SK-N-SH (cell line): ENCODE measurements around the gene IP6K2. TPM values are rescaled to one million over a fixed set of nuclear protein-coding genes. Genes with fewer than 3 reads are reported as not detected.
"Not testable (repeated sequence)": the region's sequence is repeated elsewhere in the genome, so short reads cannot be mapped to it uniquely, and the experiment has no call there.

Experiments
- CTCF ChIA-PET: fragments of 300-600, 350-600 bp; formaldehyde crosslinking; extraction: SDS; loops from one replicate; lab custom pipeline; 2021; lab: Yijun Ruan, JAX
- POLR2A ChIA-PET: fragments of 350-600 bp; sonication (Branson Sonifier 250); formaldehyde crosslinking; extraction: SDS; loops from one replicate; lab custom pipeline; 2020; ENCODE audit warnings: antibody characterized with exemption, inconsistent platforms; lab: Yijun Ruan, JAX
- DNase-seq: peaks from one replicate; pipeline ENCODE4 v3.0.0; 2012
- H2AFZ ChIP-seq: fragments of 200-600 bp; sonication (generic); 2 replicates; pipeline ENCODE4 v1.8.1; 2016; ENCODE audit warnings: antibody characterized with exemption, mild to moderate bottlenecking, low read depth
- H3F3A ChIP-seq: fragments of 200-600 bp; sonication (generic); replicated peaks from 2 replicates; pipeline ENCODE3; 2016; ENCODE audit warnings: antibody characterized with exemption, mild to moderate bottlenecking; ENCODE audit not compliant: insufficient read depth
- H3K27ac ChIP-seq, 2 experiments: fragments of 200-500 bp in 1 of 2; fragments of 200-600 bp in 1 of 2; sonication (Bioruptor generic) in 1 of 2; sonication (generic), shearing (Covaris generic) in 1 of 2; 2 replicates each; pipeline versions ENCODE4 v1.5.1 to v1.6.1; 2014 to 2016; ENCODE audit warnings: low read depth in 2 of 2, inconsistent platforms in 1 of 2, low read length in 1 of 2, mild to moderate bottlenecking in 1 of 2, mixed read lengths in 1 of 2
- H3K27me3 ChIP-seq: fragments of 200-600 bp; sonication (generic), shearing (Covaris generic); 2 replicates; pipeline ENCODE4 v1.6.1; 2016; ENCODE audit warnings: mixed run types; ENCODE audit not compliant: insufficient read depth
- H3K36me3 ChIP-seq, 2 experiments: fragments of 200-500 bp in 1 of 2; fragments of 200-600 bp in 1 of 2; sonication (Bioruptor generic) in 1 of 2; sonication (generic) in 1 of 2; replicated peaks in 1 of 2; 2 replicates each; pipeline versions ENCODE3 to v1.5.1; 2014 to 2016; ENCODE audit warnings: low read length in 1 of 2, mild to moderate bottlenecking in 1 of 2; ENCODE audit not compliant: insufficient read depth in 2 of 2, control insufficient read depth in 1 of 2
- H3K4me1 ChIP-seq, 2 experiments: fragments of 200-500 bp in 1 of 2; fragments of 200-600 bp in 1 of 2; sonication (Bioruptor generic) in 1 of 2; sonication (generic), shearing (Covaris generic) in 1 of 2; 2 replicates each; pipeline versions ENCODE4 v1.5.1 to v1.6.1; 2014 to 2016; ENCODE audit warnings: low read depth in 1 of 2, low read length in 1 of 2, mixed run types in 1 of 2; ENCODE audit not compliant: insufficient read depth in 2 of 2, control insufficient read depth in 1 of 2
- H3K4me2 ChIP-seq: fragments of 200-600 bp; sonication (generic), shearing (Covaris generic); 2 replicates; pipeline ENCODE4 v1.6.1; 2017; ENCODE audit warnings: mixed run types
- H3K4me3 ChIP-seq, 2 experiments: fragments of 200-500 bp in 1 of 2; fragments of 200-600 bp in 1 of 2; sonication (Bioruptor generic) in 1 of 2; sonication (generic), shearing (Covaris generic) in 1 of 2; 2 replicates each; pipeline versions ENCODE4 v1.5.1 to v1.8.1; 2014 to 2016; ENCODE audit warnings: low read depth in 2 of 2, inconsistent platforms in 1 of 2, low read length in 1 of 2, mild to moderate bottlenecking in 1 of 2, mixed read lengths in 1 of 2, moderate library complexity in 1 of 2
- H3K79me2 ChIP-seq: fragments of 200-600 bp; sonication (generic); 2 replicates; pipeline ENCODE4 v1.8.1; 2017; ENCODE audit warnings: mild to moderate bottlenecking; ENCODE audit not compliant: insufficient read depth
- H3K9ac ChIP-seq: fragments of 200-600 bp; sonication (generic); 2 replicates; pipeline ENCODE4 v1.6.1; 2017; ENCODE audit warnings: mixed run types
- H3K9me2 ChIP-seq: fragments of 200-600 bp; sonication (generic); 2 replicates; pipeline ENCODE4 v1.6.1; 2017; ENCODE audit warnings: mixed run types
- H3K9me3 ChIP-seq: fragments of 200-600 bp; sonication (generic); 2 replicates; pipeline ENCODE4 v1.6.1; 2017; ENCODE audit warnings: mixed run types, mild to moderate bottlenecking, moderate library complexity
- H4K20me1 ChIP-seq: fragments of 200-600 bp; sonication (generic); 2 replicates; pipeline ENCODE4 v1.6.1; 2017; ENCODE audit warnings: mild to moderate bottlenecking, mixed run types; ENCODE audit not compliant: insufficient read depth
- ELF1 ChIP-seq: IDR thresholded peaks from 2 replicates; pipeline ENCODE4 v1.4.0; 2012
- EP300 ChIP-seq, 2 experiments: IDR thresholded peaks; 2 replicates each; pipeline versions ENCODE4 v1.4.0 to v1.6.1; 2012; ENCODE audit warnings: borderline replicate concordance in 1 of 2, low read depth in 1 of 2, low read length in 1 of 2
- GATA2 ChIP-seq: sonication (generic); formaldehyde crosslinking; IDR thresholded peaks from 2 replicates; pipeline ENCODE4 v1.5.0; 2020; ENCODE audit warnings: mild to moderate bottlenecking, missing genetic modification reagents
- MEF2A ChIP-seq: IDR thresholded peaks from 2 replicates; pipeline ENCODE4 v1.4.0; 2012; ENCODE audit warnings: low read depth, borderline replicate concordance
- MXI1 ChIP-seq: IDR thresholded peaks from 2 replicates; pipeline ENCODE4 v1.6.1; 2012; ENCODE audit warnings: mild to moderate bottlenecking, low read depth, low read length, improper control_type of control experiment
- NFIC ChIP-seq: IDR thresholded peaks from 2 replicates; pipeline ENCODE4 v1.4.0; 2012; ENCODE audit warnings: borderline replicate concordance
- NRF1 ChIP-seq: IDR thresholded peaks from 2 replicates; pipeline ENCODE4 v1.6.1; 2012; ENCODE audit warnings: low read depth, mild to moderate bottlenecking, low read length
- RCOR1 ChIP-seq: fragments of 150-350 bp; IDR thresholded peaks from 2 replicates; pipeline ENCODE4 v1.6.1; 2017; ENCODE audit warnings: antibody characterized with exemption, low read length
- RFX5 ChIP-seq: IDR thresholded peaks from 2 replicates; pipeline ENCODE4 v1.6.1; 2012; ENCODE audit warnings: mild to moderate bottlenecking, improper control_type of control experiment, low read length
- SMC3 ChIP-seq: IDR thresholded peaks from 2 replicates; pipeline ENCODE4 v1.6.1; 2012; ENCODE audit warnings: low read depth, low read length, improper control_type of control experiment
- TEAD4 ChIP-seq: IDR thresholded peaks from 2 replicates; pipeline ENCODE4 v1.4.0; 2012; ENCODE audit warnings: mild to moderate bottlenecking, borderline replicate concordance; ENCODE audit not compliant: insufficient read depth
- WGBS: methylation state at CpG from one replicate; pipeline ENCODE4 v1.1.6; 2017; ENCODE audit warnings: low lambda C conversion rate; 5-methylcytosine and 5-hydroxymethylcytosine counted together
- polyA plus RNA-seq, 3 experiments: library from polyadenylated mRNA; depleted of rRNA; stranded (reverse); fragments of >200 nt; gene quantifications; 2 replicates each; pipeline ENCODE4 v1.2.3, GENCODE V29; 2012
- TF ChIP-seq, protein P1 (sequence below): fragments of 200-600 bp; sonication (generic); IDR thresholded peaks from 2 replicates; pipeline ENCODE4 v1.6.1; 2017; ENCODE audit warnings: antibody characterized with exemption, mild to moderate bottlenecking, moderate library complexity
- TF ChIP-seq, protein P2 (sequence below): IDR thresholded peaks from 2 replicates; pipeline ENCODE4; 2012
- TF ChIP-seq, protein P3 (sequence below): IDR thresholded peaks from 2 replicates; pipeline ENCODE4 v1.4.0; 2012; ENCODE audit warnings: low read depth, borderline replicate concordance
- TF ChIP-seq, protein P4 (sequence below): fragments of 150-350 bp; IDR thresholded peaks from 2 replicates; pipeline ENCODE4 v1.6.1; 2016; ENCODE audit warnings: mild to moderate bottlenecking, low read depth, low read length

Gene IP6K2
- polyA plus RNA-seq, 1 of the 3 experiments (the other 2 are of a cell fraction) = 178 TPM

DNA sequence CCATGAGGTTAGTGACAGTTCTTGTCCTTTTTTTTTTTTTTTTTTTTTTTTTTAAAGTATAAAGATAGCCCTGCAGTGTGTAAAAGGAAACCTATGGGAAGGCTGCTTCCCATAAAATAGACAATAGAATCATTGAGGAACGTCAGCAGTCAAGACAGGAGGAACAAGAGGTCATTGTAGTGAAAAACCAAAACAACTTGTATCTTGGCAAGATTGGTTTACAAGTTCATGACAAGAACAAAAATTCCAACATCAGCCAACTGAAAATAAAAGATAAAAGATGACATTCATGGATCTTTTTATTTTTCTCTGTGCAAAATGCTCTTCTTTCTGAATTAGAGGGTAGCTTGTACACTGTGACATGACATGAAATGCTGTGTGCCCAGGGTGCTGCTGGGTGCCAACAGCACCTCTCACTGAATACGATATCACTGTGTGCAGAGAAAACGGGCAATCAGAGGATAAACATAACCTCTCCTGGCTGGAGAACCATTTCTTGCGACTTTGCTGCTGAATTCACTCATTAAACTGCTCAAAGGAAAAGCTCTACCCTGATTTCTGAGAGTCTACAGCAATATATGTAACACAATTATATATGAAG, 30.1 kb upstream of the IP6K2 start (continued):
- TF ChIP-seq MXI1 (no peak), ELF1 (no peak)

DNA sequence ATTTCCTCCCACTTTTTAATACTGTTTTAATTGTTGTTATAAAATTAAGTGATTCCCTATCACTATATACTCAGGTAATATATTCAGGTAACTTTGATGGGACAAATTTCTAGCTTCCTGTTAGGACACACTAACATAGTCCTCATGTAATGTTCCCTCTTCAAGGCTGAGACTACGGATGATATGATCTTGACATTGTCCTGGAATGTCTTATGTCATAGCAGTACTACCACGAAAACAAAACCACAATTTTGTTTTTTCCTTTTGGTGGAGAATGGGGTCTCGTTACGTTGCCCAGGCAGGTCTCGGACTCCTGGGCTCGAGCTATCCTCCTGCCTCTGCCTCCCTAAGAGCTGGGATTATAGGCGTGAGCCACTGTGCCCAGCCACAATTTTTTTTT, 26.8 kb upstream of the IP6K2 start:
- Histone ChIP-seq H3K4me1 (peaks cover 0 to 14% of the 10 kb centered on the region in 2 experiments; a peak in 1 of 4 replicates), H4K20me1 (no peaks in the 10 kb centered on the region), H3K9me2 (no peaks in the 10 kb centered on the region), H3K79me2 (no peaks in the 10 kb centered on the region), H2AFZ (no peak overlapping the region), H3K36me3 (peaks cover 5% of the 10 kb centered on the region in 2 experiments), H3K4me2 (no peak overlapping the region), H3K9me3 (no peaks in the 10 kb centered on the region), H3K27ac (no peak overlapping the region), H3K4me3 (no peak overlapping the region), H3K9ac (no peak overlapping the region), H3K27me3 (no peaks in the 10 kb centered on the region), H3F3A (peaks cover 7% of the 10 kb centered on the region)
- TF ChIP-seq RCOR1 (no peak), EP300 (IDR thresholded peaks at IDR 0.05; ENCODE audit: borderline replicate concordance in 1 of 2, low read depth in 1 of 2, low read length in 1 of 2) (no peak), TEAD4 (no peak), MXI1 (no peak), MEF2A (no peak), NRF1 (no peak), RFX5 (no peak), GATA2 (CRISPR knock-in tag) (no peak), SMC3 (no peak), NFIC (no peak)
- TF ChIP-seq, protein P1, sequence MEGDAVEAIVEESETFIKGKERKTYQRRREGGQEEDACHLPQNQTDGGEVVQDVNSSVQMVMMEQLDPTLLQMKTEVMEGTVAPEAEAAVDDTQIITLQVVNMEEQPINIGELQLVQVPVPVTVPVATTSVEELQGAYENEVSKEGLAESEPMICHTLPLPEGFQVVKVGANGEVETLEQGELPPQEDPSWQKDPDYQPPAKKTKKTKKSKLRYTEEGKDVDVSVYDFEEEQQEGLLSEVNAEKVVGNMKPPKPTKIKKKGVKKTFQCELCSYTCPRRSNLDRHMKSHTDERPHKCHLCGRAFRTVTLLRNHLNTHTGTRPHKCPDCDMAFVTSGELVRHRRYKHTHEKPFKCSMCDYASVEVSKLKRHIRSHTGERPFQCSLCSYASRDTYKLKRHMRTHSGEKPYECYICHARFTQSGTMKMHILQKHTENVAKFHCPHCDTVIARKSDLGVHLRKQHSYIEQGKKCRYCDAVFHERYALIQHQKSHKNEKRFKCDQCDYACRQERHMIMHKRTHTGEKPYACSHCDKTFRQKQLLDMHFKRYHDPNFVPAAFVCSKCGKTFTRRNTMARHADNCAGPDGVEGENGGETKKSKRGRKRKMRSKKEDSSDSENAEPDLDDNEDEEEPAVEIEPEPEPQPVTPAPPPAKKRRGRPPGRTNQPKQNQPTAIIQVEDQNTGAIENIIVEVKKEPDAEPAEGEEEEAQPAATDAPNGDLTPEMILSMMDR = no peak
- TF ChIP-seq, protein P2, sequence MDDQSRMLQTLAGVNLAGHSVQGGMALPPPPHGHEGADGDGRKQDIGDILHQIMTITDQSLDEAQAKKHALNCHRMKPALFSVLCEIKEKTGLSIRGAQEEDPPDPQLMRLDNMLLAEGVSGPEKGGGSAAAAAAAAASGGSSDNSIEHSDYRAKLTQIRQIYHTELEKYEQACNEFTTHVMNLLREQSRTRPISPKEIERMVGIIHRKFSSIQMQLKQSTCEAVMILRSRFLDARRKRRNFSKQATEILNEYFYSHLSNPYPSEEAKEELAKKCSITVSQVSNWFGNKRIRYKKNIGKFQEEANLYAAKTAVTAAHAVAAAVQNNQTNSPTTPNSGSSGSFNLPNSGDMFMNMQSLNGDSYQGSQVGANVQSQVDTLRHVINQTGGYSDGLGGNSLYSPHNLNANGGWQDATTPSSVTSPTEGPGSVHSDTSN = no peak
- TF ChIP-seq, protein P3, sequence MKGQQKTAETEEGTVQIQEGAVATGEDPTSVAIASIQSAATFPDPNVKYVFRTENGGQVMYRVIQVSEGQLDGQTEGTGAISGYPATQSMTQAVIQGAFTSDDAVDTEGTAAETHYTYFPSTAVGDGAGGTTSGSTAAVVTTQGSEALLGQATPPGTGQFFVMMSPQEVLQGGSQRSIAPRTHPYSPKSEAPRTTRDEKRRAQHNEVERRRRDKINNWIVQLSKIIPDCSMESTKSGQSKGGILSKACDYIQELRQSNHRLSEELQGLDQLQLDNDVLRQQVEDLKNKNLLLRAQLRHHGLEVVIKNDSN = no peak
- TF ChIP-seq, protein P4, sequence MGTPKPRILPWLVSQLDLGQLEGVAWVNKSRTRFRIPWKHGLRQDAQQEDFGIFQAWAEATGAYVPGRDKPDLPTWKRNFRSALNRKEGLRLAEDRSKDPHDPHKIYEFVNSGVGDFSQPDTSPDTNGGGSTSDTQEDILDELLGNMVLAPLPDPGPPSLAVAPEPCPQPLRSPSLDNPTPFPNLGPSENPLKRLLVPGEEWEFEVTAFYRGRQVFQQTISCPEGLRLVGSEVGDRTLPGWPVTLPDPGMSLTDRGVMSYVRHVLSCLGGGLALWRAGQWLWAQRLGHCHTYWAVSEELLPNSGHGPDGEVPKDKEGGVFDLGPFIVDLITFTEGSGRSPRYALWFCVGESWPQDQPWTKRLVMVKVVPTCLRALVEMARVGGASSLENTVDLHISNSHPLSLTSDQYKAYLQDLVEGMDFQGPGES = no peak
- DNase-seq = no peak
- 85% methylated on average over 7 of the region's 7 CpGs for WGBS
- ChIA-PET POLR2A (no interaction called here), CTCF (interaction anchor here (1.1 kb wide), 1 partner anchor 10 kb away, joined by 4 read pairs; no protein-coding TSS in a partner anchor)

DNA sequence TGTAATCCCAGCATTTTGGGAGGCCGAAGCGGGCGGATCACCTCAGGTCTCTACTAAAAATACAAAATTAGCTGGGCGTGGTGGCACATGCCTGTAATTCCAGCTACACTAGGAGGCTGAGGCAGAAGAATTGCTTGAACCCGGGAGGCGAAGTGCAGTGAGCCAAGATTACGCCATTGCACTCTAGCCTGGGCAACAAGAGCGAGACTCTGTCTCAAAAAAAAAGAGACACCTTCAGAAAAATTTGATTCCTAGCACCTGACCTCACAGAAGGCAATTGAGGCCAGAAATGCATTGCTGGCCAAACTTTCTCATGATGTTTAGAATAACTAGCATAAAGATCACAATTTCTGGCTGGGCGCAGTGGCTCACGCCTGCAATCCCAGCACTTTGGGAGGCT, 24.2 kb upstream of the IP6K2 start:
- H3K9me3 ChIP-seq, H3F3A ChIP-seq, H4K20me1 ChIP-seq, H3K27ac ChIP-seq, DNase-seq, H3K4me2 ChIP-seq, H2AFZ ChIP-seq, H3K4me3 ChIP-seq, H3K27me3 ChIP-seq, POLR2A ChIA-PET, H3K36me3 ChIP-seq, H3K9me2 ChIP-seq, H3K9ac ChIP-seq, H3K79me2 ChIP-seq: not testable (repeated sequence)
- peaks cover 0 to 14% of the 10 kb centered on the region in 2 experiments; a peak in 1 of 4 replicates for H3K4me1 ChIP-seq
- WGBS = 95% methylated on average over 10 of the region's 10 CpGs
- CTCF ChIA-PET = interaction anchor here (1.8 to 2.1 kb wide), 3 partner anchors 11 to 54 kb away, joined by 4 to 17 read pairs (median 6); partner anchors contain the start of gene NCKIPSD
